Heart left ventricle (tissue), 16 donors: ENCODE results near the gene DNAL1. TPM values are rescaled to one million over a fixed set of nuclear protein-coding genes. Genes with fewer than 3 reads are reported as not detected.

ENCODE experiments used
- ATAC-seq, 4 donors: fragments of 200-7000 bp; cut with Tn5 transposase; one replicate each; pipeline ENCODE4 v1.9.1; 2020 to 2022; ENCODE audit warnings: moderate library complexity in 4 of 4, mild to moderate bottlenecking in 3 of 4, moderate number of reproducible peaks in 1 of 4
- DNase-seq, 5 donors: peaks; one replicate each; pipeline ENCODE4 v3.0.0-alpha.2; 2020
- H3K27ac ChIP-seq, 12 donors: fragments of 200-600 bp; sonication (generic) in 4 of 12; one replicate each; pipeline versions ENCODE4 v1.5.0 to v1.8.0; 2016 to 2022; ENCODE audit warnings: mild to moderate bottlenecking in 2 of 12
- H3K27me3 ChIP-seq, 9 donors: fragments of 200-600 bp; sonication (generic) in 2 of 9; one replicate each; pipeline versions ENCODE4 v1.5.1 to v1.8.0; 2016 to 2022; ENCODE audit warnings: mild to moderate bottlenecking in 3 of 9
- H3K36me3 ChIP-seq, 9 donors: fragments of 200-600 bp; sonication (generic) in 2 of 9; one replicate each; pipeline versions ENCODE4 v1.5.0 to v1.8.0; 2018 to 2022; ENCODE audit warnings: mild to moderate bottlenecking in 2 of 9
- H3K4me1 ChIP-seq, 12 donors: fragments of 200-600 bp; sonication (generic) in 4 of 12; one replicate each; pipeline versions ENCODE4 v1.5.0 to v1.8.0; 2016 to 2022; ENCODE audit warnings: mild to moderate bottlenecking in 3 of 12
- H3K4me3 ChIP-seq, 12 donors: fragments of 200-600 bp; sonication (generic) in 4 of 12; one replicate each; pipeline versions ENCODE4 v1.5.0 to v1.8.0; 2017 to 2022; ENCODE audit warnings: mild to moderate bottlenecking in 9 of 12, moderate library complexity in 4 of 12
- H3K9me3 ChIP-seq, 12 donors: fragments of 200-600 bp; sonication (generic) in 4 of 12; one replicate each; pipeline versions ENCODE4 v1.5.0 to v1.8.0; 2016 to 2022; ENCODE audit warnings: mild to moderate bottlenecking in 1 of 12
- POLR2A ChIP-seq, 2 donors: fragments of 450-650 bp; IDR thresholded peaks; one replicate each; pipeline ENCODE4 v1.6.1; 2017; ENCODE audit warnings: antibody characterized with exemption in 2 of 2, mild to moderate bottlenecking in 2 of 2, moderate library complexity in 2 of 2
- WGBS, 4 donors: extraction: QIAGEN DNeasy Blood & Tissue Kit in 2 of 4; methylation state at CpG; one replicate each; pipeline versions ENCODE4 v1.1.5 to v1.1.7; 2013 to 2018; 5-methylcytosine and 5-hydroxymethylcytosine counted together
- intact Hi-C, 10 donors: fragments of 100-400 bp; cut with DNase I; formaldehyde crosslinking; loops; one replicate each; pipeline versions ENCODE4 v1.11.1 to v1.14.2; 2022
- polyA plus RNA-seq, 2 donors: library from polyadenylated mRNA; stranded (reverse); fragments of 200-250 nt; gene quantifications; one replicate each; pipeline ENCODE4 v1.2.3, GENCODE V29; 2013
- total RNA-seq, 9 donors: library from RNA; depleted of rRNA in 2 of 9; stranded (reverse); fragments of >200 nt in 2 of 9; fragmentation: NEBNext Ultra II Directional in 3 of 9; extraction: Animal tissue kit (Norgen Biotek cat#: 25700) in 3 of 9; gene quantifications; one replicate each; pipeline versions ENCODE4 v1.1.0 to v1.2.4, GENCODE V29; 2016 to 2023
- TF ChIP-seq, protein P1 (sequence below), 12 donors: fragments of 200-600 bp; sonication (generic) in 4 of 12; IDR thresholded peaks; one replicate each; pipeline versions ENCODE4 v1.5.0 to v1.8.0; 2018 to 2022; ENCODE audit warnings: antibody characterized with exemption in 12 of 12, mild to moderate bottlenecking in 5 of 12
- donor health status: ischemic (EF 13 %, LVEDD 7.1; RV severe dilation, severe dysfunction).
- donor health status: healthy with polysubstance abuse.
- donor health status: DM: no; HTN: yes; CAD: no.
- donor health status: DM: no; HTN: no; CAD: no.
- donor health status: ischemic (EF 25% LVEDD 6.9; RV normal size, moderate dysfunction).
- donor health status: ischemic (EF 25% LVEDD 5.7; RV mildly dilated, moderate dysfunction).
- donor health status: healthy.
- donor health status: DM: yes; HTN: yes; CAD: no.
- donor health status: ischemic (EF 35%, LVEDD 5.7; RV mildly dilated, moderate dysfunction).
- donor health status: nonischemic (EF 11% LVEDD 7.7; RV severe dilation, severe dysfunction).
- donor health status: DM: yes; HTN: yes; CAD: no.
- donor health status: PGD.
- donor health status: ischemic (EF 29% LVEDD 5.4; RV normal size, mild dysfunction).
- donor health status: nonischemic (EF 23%, LVEDD 6.1; RV moderate dilation, normal function).

DNAL1 gene
- total and polyA plus RNA-seq, 11 donors: 5.2 to 24.5 (median 13.3) TPM

GRCh38 chr14:73613419-73613963 is 31.3 kb upstream of the DNAL1 start:
- ATAC-seq: no peak
- intact Hi-C loops: no loop called here

GRCh38 chr14:73616831-73617230 is 28.0 kb upstream of the DNAL1 start:
- no peak for TF ChIP-seq POLR2A (IDR thresholded peaks at IDR 0.05)
- TF ChIP-seq, protein P1, sequence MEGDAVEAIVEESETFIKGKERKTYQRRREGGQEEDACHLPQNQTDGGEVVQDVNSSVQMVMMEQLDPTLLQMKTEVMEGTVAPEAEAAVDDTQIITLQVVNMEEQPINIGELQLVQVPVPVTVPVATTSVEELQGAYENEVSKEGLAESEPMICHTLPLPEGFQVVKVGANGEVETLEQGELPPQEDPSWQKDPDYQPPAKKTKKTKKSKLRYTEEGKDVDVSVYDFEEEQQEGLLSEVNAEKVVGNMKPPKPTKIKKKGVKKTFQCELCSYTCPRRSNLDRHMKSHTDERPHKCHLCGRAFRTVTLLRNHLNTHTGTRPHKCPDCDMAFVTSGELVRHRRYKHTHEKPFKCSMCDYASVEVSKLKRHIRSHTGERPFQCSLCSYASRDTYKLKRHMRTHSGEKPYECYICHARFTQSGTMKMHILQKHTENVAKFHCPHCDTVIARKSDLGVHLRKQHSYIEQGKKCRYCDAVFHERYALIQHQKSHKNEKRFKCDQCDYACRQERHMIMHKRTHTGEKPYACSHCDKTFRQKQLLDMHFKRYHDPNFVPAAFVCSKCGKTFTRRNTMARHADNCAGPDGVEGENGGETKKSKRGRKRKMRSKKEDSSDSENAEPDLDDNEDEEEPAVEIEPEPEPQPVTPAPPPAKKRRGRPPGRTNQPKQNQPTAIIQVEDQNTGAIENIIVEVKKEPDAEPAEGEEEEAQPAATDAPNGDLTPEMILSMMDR (IDR thresholded peaks at IDR 0.05): no peak
- no peak for ATAC-seq

More at GRCh38 chr14:73613419-73613963, 31.3 kb upstream of the DNAL1 start:
- Histone ChIP-seq H3K27ac (peak overlapping the region in 3 of 12 donors; percentile 66 to 87 (median 87)), H3K4me3 (peak overlapping the region in 6 of 12 donors; percentile 60 to 75 (median 67)), H3K9me3 (peaks cover 0 to 8% (median 0%) of the 10 kb centered on the region in 12 donors), H3K4me1 (peaks cover 0 to 8% (median 0%) of the 10 kb centered on the region in 12 donors), H3K36me3 (no peaks in the 10 kb centered on the region), H3K27me3 (peaks cover 0 to 5% (median 0%) of the 10 kb centered on the region in 9 donors)
- no peak for TF ChIP-seq POLR2A (IDR thresholded peaks at IDR 0.05)
- DNase-seq: no peak
- 88 to 100% (median 95%) methylated on average over 3 of the region's 3 CpGs for WGBS, 4 donors

DNA sequence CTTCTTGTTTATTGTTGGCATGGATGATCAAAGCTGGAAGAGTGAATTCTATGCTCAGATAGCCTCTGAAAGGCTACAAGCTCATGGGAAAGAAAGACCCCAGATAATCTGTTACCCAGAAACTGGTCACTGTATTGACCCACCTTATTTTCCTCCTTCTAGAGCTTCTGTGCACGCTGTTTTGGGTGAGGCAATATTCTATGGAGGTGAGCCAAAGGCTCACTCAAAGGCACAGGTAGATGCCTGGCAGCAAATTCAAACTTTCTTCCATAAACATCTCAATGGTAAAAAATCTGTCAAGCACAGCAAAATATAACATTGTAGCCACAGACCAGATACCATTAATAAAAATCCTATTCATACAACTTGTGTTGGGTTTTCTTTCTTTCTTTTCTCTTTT is 25.3 kb upstream of the DNAL1 start:
- Histone ChIP-seq H3K4me3 (no peak overlapping the region), H3K4me1 (no peaks in the 10 kb centered on the region), H3K9me3 (no peaks in the 10 kb centered on the region), H3K36me3 (no peaks in the 10 kb centered on the region), H3K27me3 (no peaks in the 10 kb centered on the region), H3K27ac (no peak overlapping the region)
- intact Hi-C loops: no loop called here
- TF ChIP-seq, protein P1 (IDR thresholded peaks at IDR 0.05): no peak
- TF ChIP-seq POLR2A (IDR thresholded peaks at IDR 0.05): no peak
- ATAC-seq: no peak
- 76 to 94% (median 84%) methylated on average over 1 of the region's 1 CpG for WGBS, 4 donors
- no peak for DNase-seq

More at GRCh38 chr14:73616831-73617230, 28.0 kb upstream of the DNAL1 start:
- peaks cover 0 to 8% (median 0%) of the 10 kb centered on the region in 12 donors for H3K4me1 ChIP-seq
- H3K27me3 ChIP-seq: peaks cover 0 to 5% (median 0%) of the 10 kb centered on the region in 9 donors
- H3K9me3 ChIP-seq: no peaks in the 10 kb centered on the region
- 75 to 85% (median 79%) methylated on average over 4 of the region's 4 CpGs for WGBS, 4 donors
- no peaks in the 10 kb centered on the region for H3K36me3 ChIP-seq
- intact Hi-C loops: no loop called here
- no peak overlapping the region for H3K27ac ChIP-seq
- H3K4me3 ChIP-seq: no peak overlapping the region
- DNase-seq: no peak

GRCh38 chr14:73620268-73620667 is 24.5 kb upstream of the DNAL1 start:
- H3K4me1 ChIP-seq: no peaks in the 10 kb centered on the region
- WGBS, 4 donors: 83 to 91% (median 89%) methylated on average over 10 of the region's 10 CpGs
- H3K9me3 ChIP-seq: no peaks in the 10 kb centered on the region
- TF ChIP-seq, protein P1 (IDR thresholded peaks at IDR 0.05): no peak
- no peak for TF ChIP-seq POLR2A (IDR thresholded peaks at IDR 0.05)
- DNase-seq: no peak
- no peak overlapping the region for H3K4me3 ChIP-seq
- no peaks in the 10 kb centered on the region for H3K27me3 ChIP-seq
- H3K27ac ChIP-seq: no peak overlapping the region
- ATAC-seq: no peak
- intact Hi-C loops: loop anchor here in 1 of 10 donors (10.0 kb wide), 1 partner anchor 45 kb away; no protein-coding TSS in a partner anchor
- no peaks in the 10 kb centered on the region for H3K36me3 ChIP-seq
